Stimulated activated CD8-positive, alpha-beta memory T cell treated with anti-CD3 and anti-CD28 coated beads, Interleukin-2, amount 100 ng/mL, for 48 hours (primary cell): ENCODE measurements around the gene RNU11.
"Not testable (repeated sequence)": the region's sequence is repeated elsewhere in the genome, so short reads cannot be mapped to it uniquely, and the experiment has no call there.

Source experiments
- DNase-seq, 2 donors: peaks; one replicate each; pipeline ENCODE4 v3.0.0-alpha.2; 2020; ENCODE audit warnings: low read depth in 2 of 2

The RNU11 gene

DNA sequence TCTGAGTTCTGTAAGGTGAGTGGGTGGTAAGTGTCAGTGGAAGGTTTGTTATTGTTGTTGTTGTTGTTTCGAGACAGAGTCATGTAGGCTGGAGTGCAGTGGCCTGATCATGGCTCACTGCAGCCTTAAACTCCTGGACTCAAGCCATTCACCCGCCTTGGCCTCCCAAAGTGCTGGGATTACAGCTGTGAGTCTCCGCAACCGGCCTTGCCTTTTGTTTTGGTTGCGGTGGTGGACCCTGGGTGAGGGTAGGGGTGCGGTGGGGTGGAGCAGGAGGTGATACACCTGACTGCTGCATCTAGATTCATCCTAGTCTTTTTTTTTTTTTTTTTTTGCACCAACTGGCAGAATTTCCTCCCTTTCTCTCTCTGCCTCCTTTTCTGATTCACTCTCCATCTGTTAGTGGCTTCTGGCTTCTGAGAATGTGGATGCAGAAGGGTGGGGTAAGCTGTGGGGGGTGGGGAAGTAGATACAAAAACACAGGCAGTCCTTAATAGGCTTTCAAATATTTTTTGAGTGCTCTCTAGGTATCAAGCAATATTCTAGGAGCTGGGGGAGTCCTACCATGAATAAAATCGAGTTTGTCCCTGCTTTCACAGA is 15.6 kb downstream of the RNU11 start:
- DNase-seq, result no peak

DNA sequence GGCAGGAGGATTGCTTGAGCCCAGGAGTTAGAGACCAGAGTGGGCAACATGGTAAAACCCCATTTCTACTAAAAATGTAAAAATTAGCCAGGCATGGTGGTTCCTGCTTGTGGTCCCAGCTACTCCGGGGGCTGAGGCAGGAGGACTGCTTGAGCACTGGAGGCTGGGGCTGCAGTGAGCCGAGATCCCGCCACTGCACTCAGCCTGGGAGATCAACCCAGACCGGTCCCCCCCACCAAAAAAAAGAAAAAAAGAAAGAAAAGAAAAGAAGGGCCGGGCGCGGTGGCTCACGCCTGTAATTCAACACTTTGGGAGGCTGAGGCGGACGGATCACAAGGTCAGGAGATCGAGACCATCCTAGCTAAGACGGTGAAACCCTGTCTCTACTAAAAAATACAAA is 18.4 kb downstream of the RNU11 start:
- no peak for DNase-seq

GRCh38 chr1:28668191-28668955 is 20.0 kb downstream of the RNU11 start, which contains the start of gene GMEB1:
Gene GMEB1, plus strand, starts transcription at chr1:28668784. Its CDS starts 14,829 bp downstream, at chr1:28683613.
- DNase-seq, result peak; percentile 81 to 85

- peak in 1 of 2 donors; percentile 25 for DNase-seq
Measured at GRCh38 chr1:28668956-28669723, 20.7 kb downstream of the RNU11 start.

GRCh38 chr1:28671254-28671780 is 22.9 kb downstream of the RNU11 start:
- no peak for DNase-seq

GRCh38 chr1:28672971-28673370 is 24.6 kb downstream of the RNU11 start:
- DNase-seq, result not testable (repeated sequence)

DNA sequence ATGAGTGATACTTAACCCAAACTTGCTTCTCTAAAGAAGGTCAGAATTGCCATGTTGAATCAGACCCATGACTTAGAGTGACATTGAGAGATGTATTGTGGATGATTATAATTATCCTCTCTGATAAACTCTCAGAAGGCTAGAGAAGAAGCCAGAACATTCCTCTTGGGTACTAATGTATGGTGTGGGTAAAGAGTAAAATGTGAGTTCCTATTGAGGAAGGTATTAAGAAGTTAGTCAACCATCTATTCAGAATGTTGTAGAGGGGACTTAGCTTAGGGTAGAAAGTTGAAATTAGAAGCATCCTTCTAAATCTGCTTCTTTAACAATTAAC is 27.5 kb downstream of the RNU11 start:
- DNase-seq, result no peak

GRCh38 chr1:28680151-28680550 is 31.8 kb downstream of the RNU11 start:
- no peak for DNase-seq

DNA sequence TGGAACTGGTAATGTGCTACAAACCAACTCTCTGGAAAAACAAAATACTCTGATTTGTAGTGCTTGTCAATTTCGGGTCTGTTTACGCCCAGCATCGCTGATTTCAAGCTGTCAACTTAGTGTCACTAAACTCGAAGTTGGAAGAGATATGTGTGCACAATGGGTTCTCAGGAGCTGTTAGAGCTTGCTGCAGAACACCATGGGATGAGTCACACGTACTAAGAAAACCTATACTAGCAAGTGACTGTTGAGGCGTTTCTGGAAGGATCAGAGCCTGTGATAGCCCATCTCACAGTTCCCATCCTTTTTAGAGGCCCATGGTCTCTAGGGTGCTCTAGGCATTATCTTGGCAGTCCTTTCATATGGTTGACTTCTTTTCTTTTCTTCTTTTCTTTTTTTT is 34.4 kb downstream of the RNU11 start:
- no peak for DNase-seq

- DNase-seq, result no peak
Measured at GRCh38 chr1:28684937-28685336, 36.5 kb downstream of the RNU11 start.

GRCh38 chr1:28691627-28692026 is 43.2 kb downstream of the RNU11 start:
- DNase-seq, result not testable (repeated sequence)
